NCI-H2171 (cell line): ENCODE measurements around the gene NPAS4.
"Not testable (repeated sequence)": the region's sequence is repeated elsewhere in the genome, so short reads cannot be mapped to it uniquely, and the experiment has no call there.

Experiments used
- DNase-seq: peaks from one replicate; lab custom pipeline; 2025; lab: John Stamatoyannopoulos, UW

Gene NPAS4

GRCh38 chr11:66420671-66421476 is at the start of gene NPAS4:
Gene NPAS4 (plus strand): TSS chr11:66421035. CDS start chr11:66421180, 145 bp downstream.
- no peak for DNase-seq

GRCh38 chr11:66371627-66372415 is 49.0 kb upstream of the NPAS4 start, which contains the start of gene SLC29A2:
Gene SLC29A2 (minus strand): TSS chr11:66371760. CDS start chr11:66371591, 169 bp downstream.
- peak; percentile 97 for DNase-seq

- no peak for DNase-seq
Measured at GRCh38 chr11:66373265-66373664, 47.6 kb upstream of the NPAS4 start.

- not testable (repeated sequence) for DNase-seq
Measured at GRCh38 chr11:66373690-66374287, 47.0 kb upstream of the NPAS4 start.

DNA sequence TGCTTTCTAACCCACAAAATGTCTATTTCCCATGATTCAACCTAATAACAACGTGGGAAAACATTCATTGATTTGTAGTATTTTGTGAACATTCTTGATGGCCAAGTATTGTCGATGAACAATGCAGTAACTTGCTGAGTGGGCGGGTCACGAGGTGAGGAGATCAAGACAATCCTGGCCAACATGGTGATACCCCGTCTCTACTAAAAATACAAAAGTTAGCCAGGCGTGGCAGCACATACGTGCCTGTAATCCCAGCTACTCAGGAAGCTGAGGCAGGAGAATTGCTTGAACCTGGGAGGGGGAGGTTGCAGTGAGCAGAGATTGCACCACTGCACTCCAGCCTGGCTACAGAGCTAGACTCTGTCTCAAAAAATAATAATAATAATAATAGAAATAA is 40.6 kb upstream of the NPAS4 start:
- not testable (repeated sequence) for DNase-seq

- DNase-seq = not testable (repeated sequence)
Measured at GRCh38 chr11:66384316-66384715, 36.5 kb upstream of the NPAS4 start.

DNA sequence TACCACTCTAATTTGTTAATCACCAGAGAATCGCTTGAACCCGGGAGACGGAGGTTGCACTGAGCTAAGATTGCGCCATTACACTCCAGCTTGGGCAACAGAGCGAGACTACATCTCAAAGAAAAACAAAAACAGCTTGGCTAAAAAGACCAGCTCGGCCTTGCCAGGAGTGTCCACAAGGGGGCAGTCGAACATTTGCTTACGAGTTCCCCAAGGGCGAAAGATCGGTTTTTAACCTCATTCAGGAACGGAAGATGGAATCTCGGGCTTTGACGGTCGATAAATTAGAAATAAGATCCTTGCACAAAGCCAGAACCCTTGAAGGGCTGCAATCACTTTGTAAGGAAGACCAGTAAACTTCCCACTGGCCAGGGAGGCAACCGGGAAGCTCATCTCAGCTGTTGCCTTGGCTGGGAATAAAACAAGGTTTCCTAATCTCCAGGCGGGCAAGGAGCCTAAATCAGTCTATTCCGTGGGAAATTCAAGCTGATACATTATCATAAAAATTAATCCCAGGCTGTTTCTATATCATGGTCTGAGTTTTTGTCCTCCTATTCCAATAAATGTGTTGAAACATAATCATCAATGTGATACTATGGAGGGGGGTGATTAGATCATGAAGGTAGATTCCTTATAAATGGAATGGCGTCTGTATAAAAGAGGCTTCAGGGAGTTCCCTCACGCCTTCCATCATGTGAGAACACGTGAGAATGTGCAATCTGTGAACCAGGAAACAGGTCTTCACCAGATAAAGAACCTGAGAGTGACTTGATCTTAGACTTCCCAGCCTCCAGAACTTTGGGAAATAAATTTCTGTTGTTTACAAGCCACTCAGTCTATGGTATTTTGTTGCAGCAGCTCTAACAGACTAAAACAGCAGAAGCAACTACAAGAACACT is 34.4 kb upstream of the NPAS4 start:
- peak; percentile 73 for DNase-seq

DNA sequence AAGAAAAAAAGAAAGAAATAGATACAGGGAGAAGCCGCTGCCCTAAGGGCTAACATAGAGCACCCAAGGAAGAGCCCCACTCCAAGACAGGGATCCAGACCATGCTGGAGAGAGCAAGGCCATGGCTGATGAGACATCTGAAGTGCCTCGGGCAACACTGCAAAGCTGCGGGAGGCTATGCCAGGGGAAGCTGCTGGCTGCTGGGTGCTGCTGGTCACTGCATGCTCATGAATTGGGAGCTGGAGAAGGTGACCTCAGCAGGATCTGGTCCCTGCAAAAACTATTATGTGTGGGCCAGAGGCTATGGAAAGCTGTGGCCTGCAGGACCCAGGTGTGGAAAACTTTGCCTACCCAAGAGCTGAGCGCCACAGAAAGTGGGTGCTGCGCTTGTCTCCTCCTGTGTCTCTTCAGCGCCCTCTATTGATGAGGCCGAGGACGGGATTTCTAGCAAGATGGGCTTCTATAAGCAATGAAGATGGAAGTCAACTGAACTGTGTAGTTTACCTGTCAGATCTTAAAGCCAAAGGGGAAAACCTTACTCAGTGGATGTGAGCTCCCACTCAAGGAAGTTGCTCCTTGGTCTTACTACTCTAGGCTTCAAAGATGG is 32.0 kb upstream of the NPAS4 start:
- no peak for DNase-seq

DNA sequence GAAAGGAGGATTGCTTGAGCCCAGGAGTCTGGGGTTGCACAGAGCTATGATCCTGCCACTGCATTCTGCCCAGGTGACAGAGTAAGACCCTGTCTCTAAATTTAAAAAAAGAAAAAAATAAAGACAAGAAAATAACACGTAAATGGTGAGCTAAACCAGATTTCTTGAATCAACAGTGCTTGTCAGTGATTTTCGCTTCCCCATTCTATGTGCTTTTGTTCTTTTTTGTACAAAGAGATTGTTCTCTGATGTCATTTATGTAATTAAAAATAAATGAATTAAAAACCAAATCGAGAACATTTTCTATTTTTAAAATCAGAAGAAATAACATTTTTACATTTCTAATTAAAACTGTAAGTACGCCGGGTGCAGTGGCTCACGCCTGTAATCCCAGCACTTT is 29.5 kb upstream of the NPAS4 start:
- DNase-seq = no peak

- DNase-seq = no peak
Measured at GRCh38 chr11:66393954-66394353, 26.9 kb upstream of the NPAS4 start.

- DNase-seq = no peak
Measured at GRCh38 chr11:66407651-66408050, 13.2 kb upstream of the NPAS4 start.

DNA sequence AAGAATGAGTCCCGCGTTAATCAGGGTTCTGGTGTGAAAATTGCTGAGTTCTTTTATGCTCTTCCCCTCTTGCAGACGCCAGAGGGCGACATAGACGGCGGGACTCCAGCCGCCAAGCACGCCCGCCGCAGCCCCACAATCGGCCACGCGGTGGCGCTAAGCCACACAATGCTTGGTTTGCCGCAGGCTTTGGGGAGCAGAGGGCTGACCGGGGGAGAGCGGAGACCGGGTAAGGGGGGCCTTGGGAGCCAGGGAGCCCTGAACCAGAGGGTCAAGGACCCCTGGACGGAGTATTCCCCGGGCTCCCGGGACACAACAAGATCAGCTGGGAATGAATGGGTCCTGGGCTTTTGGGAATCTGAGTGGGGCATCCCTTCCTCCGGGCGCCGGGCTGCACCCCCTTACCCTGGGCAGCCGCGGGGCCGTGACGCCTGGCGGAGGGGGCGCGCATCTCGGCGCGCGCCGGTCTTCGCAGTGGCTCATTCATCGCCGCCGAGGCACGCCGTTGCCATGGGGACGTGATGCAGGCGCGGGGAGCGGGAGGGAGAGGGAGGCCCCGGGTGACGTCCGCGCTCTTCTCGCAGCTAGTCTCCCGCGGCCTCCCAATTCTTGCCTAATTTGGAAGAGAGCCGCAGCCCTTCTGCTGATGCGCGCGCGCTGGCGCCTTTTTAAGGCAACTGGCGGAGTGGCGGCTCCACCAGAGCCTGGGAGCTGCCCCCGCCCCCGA is 12.2 kb upstream of the NPAS4 start:
- peak; percentile 98 for DNase-seq

GRCh38 chr11:66409226-66409625 is 11.6 kb upstream of the NPAS4 start:
- no peak for DNase-seq

- no peak for DNase-seq
Measured at GRCh38 chr11:66410191-66410590, 10.6 kb upstream of the NPAS4 start.

- no peak for DNase-seq
Measured at GRCh38 chr11:66411323-66411722, 9.5 kb upstream of the NPAS4 start.

DNA sequence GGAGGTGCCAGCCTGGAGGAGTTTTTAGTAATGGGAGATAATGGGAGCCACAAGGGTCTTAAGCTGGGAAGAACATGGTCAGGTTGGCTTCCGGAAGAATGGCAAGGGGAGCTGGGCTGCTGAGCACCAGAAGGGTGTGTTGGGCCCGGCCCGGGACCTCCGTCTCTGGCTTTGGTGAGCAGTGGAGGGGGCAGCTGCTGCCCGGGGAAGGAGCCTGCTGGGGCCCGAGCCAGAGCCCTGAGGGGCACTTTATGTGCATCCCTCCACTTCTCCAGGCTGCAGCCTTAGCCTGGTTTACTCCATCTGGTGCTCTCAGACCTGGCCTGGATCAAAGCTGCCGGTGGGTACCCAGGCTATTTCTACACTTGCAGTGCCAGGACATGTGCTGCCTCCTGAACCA is 8.7 kb upstream of the NPAS4 start:
- no peak for DNase-seq

- no peak for DNase-seq
Measured at GRCh38 chr11:66413167-66413566, 7.7 kb upstream of the NPAS4 start.

GRCh38 chr11:66414120-66414934 is 6.5 kb upstream of the NPAS4 start:
- DNase-seq = no peak

DNA sequence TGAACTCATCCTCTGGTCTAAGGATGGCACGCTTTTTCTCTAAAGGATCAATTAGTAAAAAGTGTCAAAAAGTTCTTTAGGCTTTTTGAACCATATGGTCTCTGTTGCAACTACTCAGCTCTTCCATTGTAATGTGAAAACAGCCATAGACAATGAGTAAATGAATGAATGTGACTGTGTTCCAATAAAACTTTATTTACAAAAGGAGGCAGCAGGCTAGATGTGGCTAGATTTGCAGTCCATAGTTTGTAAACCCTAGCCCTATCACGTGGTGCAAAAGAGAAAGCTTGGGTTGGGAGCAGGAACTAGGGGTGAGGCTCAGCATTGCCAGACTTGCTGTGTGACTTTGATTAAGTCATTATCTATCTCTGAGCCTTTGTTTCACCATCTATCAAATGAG is 5.4 kb upstream of the NPAS4 start:
- DNase-seq = no peak

DNA sequence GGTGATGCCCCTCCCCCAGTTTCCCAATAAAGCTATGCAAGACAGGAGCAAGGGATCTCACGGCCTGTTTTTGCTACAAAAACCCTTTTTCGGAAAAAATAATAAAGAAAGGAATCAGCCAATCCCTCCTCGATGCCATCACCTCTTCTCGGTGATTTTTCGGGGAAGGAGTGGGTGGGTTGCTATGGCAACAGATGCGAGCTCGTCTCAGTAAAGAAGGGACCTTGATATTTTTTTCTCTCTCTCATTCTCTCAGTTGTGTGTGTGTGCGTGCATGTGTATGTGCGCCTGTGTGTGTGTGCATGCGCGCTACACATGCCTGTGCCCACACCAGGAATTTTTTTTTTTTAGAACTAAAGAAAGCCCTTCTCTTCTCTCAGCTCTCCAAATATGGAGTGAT is 3.8 kb upstream of the NPAS4 start:
- DNase-seq = no peak
